PC-9 (cell line): ENCODE results near the gene EIF4G3.

Experiments used
- EZH2 ChIP-seq: fragments of 200-600 bp; sonication (generic); IDR thresholded peaks from 2 replicates; pipeline ENCODE4 v1.8.0; 2017; ENCODE audit warnings: antibody characterized with exemption, low read depth
- TF ChIP-seq, protein P1 (sequence below): fragments of 200-600 bp; sonication (generic); conservative IDR thresholded peaks from 2 replicates; pipeline ENCODE4 v1.6.1; 2017; ENCODE audit warnings: mixed run types, antibody characterized with exemption, mild to moderate bottlenecking, moderate library complexity

DNA sequence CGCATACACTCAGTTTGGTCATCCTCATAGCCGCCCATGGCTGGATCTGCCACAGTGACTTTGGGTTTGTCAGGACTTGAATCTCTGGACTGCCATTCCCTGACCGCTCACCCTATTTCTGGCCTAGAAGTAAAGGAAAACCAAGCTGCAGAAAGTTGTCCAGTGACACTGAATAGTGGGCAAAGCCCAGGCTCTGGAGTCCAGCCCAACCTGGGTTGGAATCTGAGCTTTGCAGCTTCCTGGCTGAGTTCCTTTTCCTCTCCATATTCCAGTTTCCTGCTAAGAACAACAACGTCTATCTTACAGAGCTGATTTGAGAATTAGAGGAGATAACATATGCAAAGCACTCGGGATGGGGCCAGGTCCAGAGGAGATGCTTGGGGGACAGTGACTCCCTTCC, 15.6 kb upstream of the EIF4G3 start:
- TF ChIP-seq, protein P1, sequence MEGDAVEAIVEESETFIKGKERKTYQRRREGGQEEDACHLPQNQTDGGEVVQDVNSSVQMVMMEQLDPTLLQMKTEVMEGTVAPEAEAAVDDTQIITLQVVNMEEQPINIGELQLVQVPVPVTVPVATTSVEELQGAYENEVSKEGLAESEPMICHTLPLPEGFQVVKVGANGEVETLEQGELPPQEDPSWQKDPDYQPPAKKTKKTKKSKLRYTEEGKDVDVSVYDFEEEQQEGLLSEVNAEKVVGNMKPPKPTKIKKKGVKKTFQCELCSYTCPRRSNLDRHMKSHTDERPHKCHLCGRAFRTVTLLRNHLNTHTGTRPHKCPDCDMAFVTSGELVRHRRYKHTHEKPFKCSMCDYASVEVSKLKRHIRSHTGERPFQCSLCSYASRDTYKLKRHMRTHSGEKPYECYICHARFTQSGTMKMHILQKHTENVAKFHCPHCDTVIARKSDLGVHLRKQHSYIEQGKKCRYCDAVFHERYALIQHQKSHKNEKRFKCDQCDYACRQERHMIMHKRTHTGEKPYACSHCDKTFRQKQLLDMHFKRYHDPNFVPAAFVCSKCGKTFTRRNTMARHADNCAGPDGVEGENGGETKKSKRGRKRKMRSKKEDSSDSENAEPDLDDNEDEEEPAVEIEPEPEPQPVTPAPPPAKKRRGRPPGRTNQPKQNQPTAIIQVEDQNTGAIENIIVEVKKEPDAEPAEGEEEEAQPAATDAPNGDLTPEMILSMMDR: no peak
- TF ChIP-seq EZH2: no peak
